Measurements from ENCODE around the gene CAMTA1.

- no peak for TF ChIP-seq CTCF (IDR thresholded peaks at IDR 0.05)
- TF ChIP-seq POLR2A (IDR thresholded peaks at IDR 0.05), result no peak
- no peak for TF ChIP-seq POLR2AphosphoS5 (IDR thresholded peaks at IDR 0.05)
- no peak for TF ChIP-seq EP300 (IDR thresholded peaks at IDR 0.05)
These were observed 49.9 kb downstream of the CAMTA1 start for GRCh38 chr1:6835139-6835538.
